Activated effector memory CD4-positive, alpha-beta T cell treated with anti-CD3 and anti-CD28 coated beads, Interleukin-2, amount 50 U/mL, for 16 hours (primary cell): ENCODE results near the gene SYTL5.

ENCODE experiments used
- DNase-seq: peaks from one replicate; pipeline ENCODE4 v3.0.0-alpha.2; 2020

SYTL5 gene

DNA sequence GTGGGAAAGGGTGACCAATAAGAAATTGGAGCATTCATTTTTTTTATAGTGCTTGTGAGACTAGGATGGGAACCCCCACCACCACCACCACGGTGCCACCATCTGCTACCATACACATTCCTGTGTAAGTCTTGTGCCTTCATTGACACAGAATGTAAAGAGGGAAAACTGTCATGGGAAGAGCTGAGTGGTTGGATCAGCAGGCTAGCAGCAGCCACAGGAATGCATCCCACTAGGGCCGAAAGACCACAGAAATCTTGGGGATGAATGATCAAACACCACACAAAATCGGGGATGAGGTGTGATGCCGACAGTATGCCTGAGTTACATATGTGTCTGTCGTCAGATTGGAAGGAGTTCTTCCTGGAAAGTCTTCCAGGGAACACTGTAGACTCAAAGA is 145.1 kb downstream of the SYTL5 start:
- no peak for DNase-seq

GRCh38 chrX:38154340-38154739 is 148.0 kb downstream of the SYTL5 start:
- DNase-seq = no peak

DNA sequence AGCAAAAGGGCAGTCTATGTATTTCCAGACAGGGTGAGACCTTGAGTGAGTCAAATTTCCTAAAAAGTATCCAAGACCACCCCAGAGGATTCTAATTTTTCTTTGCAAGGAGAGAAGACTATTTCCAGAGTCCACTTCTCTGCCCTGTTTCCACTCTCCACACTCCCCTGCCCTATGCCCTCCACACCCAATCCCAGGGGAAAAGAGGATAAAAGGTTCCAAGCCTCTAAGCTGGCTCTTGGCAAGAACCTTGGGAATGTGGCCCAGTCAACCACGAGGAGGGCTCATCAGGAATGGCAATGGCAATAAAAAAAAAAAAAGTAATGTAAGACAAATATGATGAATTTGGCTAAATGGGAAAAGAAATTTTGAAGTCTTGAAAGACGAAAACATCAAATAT is 148.5 kb downstream of the SYTL5 start:
- DNase-seq = no peak

DNA sequence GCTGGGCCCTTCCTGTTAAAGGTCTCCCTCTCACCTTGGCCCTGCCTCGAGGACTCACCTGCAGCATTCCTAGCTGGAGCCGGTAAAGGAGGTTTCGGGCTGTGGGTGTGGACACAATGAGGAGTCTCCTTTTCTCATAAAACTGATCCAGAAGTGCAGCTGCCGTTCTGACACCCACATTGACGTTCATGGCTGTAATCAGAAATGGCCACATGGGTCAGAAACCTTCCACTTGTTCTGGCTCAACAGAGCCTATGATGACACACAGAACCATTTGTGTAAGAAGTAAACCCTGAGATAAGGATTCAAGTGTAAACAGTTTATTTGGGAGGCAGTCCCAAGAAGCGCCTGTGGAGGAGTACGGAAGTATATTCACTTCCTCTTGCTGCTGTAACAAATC is 150.5 kb downstream of the SYTL5 start:
- DNase-seq = no peak

- DNase-seq = no peak
These were observed 156.8 kb downstream of the SYTL5 start for GRCh38 chrX:38163193-38163592.

DNA sequence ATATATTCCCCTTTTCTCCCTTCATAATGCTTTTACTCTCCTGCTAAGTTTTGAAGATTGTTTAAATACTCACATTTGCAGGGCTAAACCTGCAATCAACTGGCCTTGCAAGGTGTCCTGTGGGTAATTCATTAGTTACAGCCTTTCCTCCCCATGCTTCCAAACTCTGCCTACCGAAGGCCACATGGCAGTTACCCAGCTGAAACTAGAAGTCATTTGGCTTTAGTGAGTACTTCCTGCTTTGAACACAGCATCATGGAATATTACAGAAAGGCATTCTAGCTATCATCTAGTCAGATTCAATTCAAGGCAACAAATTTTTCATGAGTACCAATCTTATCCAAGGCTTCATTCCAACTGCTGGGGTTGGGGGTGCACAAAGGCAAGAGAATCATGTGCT is 158.7 kb downstream of the SYTL5 start:
- DNase-seq = no peak

DNA sequence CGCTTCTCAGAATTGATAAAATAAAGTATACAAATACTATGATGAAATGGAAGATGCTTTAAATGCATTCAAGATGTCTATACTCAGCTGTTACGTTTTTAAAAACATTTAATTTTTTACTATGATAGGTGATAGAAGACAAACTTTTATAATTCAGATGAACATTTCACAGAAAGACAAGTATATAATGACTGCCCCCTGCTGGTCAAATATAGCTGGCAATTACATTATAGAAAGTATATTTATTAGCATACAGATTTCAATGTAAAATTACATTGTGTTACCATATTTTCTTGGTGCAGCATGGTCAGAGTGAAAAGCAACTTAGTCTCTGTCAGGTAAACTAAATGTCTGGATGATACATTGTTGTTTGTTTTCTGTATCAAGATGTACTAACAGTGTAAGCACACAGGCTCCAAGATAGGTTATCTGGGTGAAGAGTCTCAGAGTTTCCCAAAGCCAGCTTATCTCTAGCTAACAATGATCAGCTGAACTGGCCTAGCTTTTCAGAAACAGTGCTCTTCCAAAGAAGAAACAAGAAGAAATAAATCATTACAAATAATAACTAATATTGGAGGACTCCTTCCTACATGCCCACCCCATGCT is 160.2 kb downstream of the SYTL5 start:
- no peak for DNase-seq

DNA sequence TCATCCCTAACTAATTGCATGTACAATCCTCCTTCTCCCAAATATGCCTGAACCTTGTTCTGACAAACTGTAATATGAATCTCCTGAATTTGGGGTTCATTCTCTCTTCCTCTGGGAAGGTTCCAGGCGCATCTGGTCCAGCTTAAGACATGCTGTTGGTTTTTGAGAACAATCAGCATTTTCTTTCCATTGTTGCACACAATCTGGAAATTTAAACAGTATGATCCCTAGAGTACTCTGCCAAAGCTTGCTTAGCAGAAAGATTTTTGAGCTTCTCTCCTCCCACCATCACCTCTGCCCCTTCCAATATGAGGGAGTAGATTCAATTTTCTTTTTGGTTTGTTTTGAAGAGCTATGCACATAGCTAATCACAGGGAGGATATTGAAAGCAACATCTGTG is 164.2 kb downstream of the SYTL5 start:
- no peak for DNase-seq

GRCh38 chrX:38172596-38172995 is 166.2 kb downstream of the SYTL5 start:
- no peak for DNase-seq

- no peak for DNase-seq
These were observed 168.8 kb downstream of the SYTL5 start for GRCh38 chrX:38175139-38175538.

DNA sequence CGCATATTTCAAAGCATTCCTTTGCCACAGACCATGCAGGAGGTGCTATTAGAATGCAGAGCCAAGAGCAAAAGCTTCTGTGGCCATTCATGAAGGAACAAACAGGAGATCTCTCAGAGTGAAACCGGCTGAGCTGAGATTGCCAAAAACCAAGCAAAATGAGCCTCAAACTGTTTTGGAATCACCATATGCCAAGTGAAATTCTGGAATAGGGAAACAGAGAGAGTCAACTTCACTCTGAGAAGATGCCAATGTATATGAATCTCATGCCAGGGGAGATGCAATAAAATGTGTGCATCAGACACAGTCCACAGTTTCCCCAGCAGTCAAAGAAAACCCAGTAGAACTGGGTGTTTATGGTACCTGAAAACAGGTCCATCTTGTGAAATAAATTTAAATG is 172.0 kb downstream of the SYTL5 start:
- no peak for DNase-seq
